H9 (cell line): ENCODE measurements around the gene STK35. TPM values are rescaled to one million over a fixed set of nuclear protein-coding genes. Genes with fewer than 3 reads are reported as not detected.

Experiments
- DNase-seq: peaks from one replicate; pipeline ENCODE4 v3.0.0-alpha.2; 2017
- H2AFZ ChIP-seq: one replicate; pipeline ENCODE4 v1.6.1; 2013; ENCODE audit warnings: mild to moderate bottlenecking, low read length, control low read depth, moderate library complexity
- H2AK5ac ChIP-seq: 2 replicates; pipeline ENCODE4 v1.6.1; 2013; ENCODE audit warnings: low read length, control low read depth, mixed read lengths; ENCODE audit not compliant: insufficient read length
- H2BK120ac ChIP-seq: one replicate; pipeline ENCODE4 v1.6.1; 2013; ENCODE audit warnings: low read depth, mild to moderate bottlenecking, low read length, control low read depth, inconsistent platforms; ENCODE audit not compliant: poor library complexity, severe bottlenecking
- H2BK12ac ChIP-seq: 2 replicates; pipeline ENCODE4 v1.6.1; 2013; ENCODE audit warnings: low read length, control low read depth, mixed read lengths, low read depth; ENCODE audit not compliant: insufficient read length
- H2BK15ac ChIP-seq: 2 replicates; pipeline ENCODE4 v1.6.1; 2013; ENCODE audit warnings: low read depth, low read length, control low read depth
- H2BK20ac ChIP-seq: one replicate; pipeline ENCODE4 v1.6.1; 2013; ENCODE audit warnings: low read depth, mild to moderate bottlenecking, low read length, control low read depth, inconsistent platforms; ENCODE audit not compliant: poor library complexity, severe bottlenecking
- H2BK5ac ChIP-seq: 2 replicates; pipeline ENCODE4 v1.6.1; 2013; ENCODE audit warnings: low read length, control low read depth, mixed read lengths; ENCODE audit not compliant: insufficient read length
- H3K14ac ChIP-seq: 2 replicates; pipeline ENCODE4 v1.6.1; 2013; ENCODE audit warnings: low read length, control low read depth; ENCODE audit not compliant: insufficient read depth
- H3K18ac ChIP-seq: 2 replicates; pipeline ENCODE4 v1.6.1; 2013; ENCODE audit warnings: low read depth, mild to moderate bottlenecking, mixed read lengths, low read length, control low read depth; ENCODE audit not compliant: insufficient read length
- H3K23ac ChIP-seq: 2 replicates; pipeline ENCODE4 v1.6.1; 2013; ENCODE audit warnings: low read length, control low read depth, mixed read lengths, low read depth; ENCODE audit not compliant: insufficient read length
- H3K23me2 ChIP-seq: 2 replicates; pipeline ENCODE4 v1.6.1; 2013; ENCODE audit warnings: low read depth, mild to moderate bottlenecking, mixed read lengths, low read length, control low read depth; ENCODE audit not compliant: insufficient read length, poor library complexity, severe bottlenecking
- H3K27ac ChIP-seq: 2 replicates; pipeline ENCODE4 v1.5.1; 2013; ENCODE audit warnings: low read length, control low read depth, mixed read lengths, low read depth; ENCODE audit not compliant: insufficient read length
- H3K27me3 ChIP-seq: 2 replicates; pipeline ENCODE4 v1.6.1; 2013; ENCODE audit warnings: low read length, control low read depth, inconsistent platforms; ENCODE audit not compliant: insufficient read depth
- H3K4ac ChIP-seq: 2 replicates; pipeline ENCODE4 v1.6.1; 2013; ENCODE audit warnings: low read depth, mild to moderate bottlenecking, control low read depth, inconsistent platforms, low read length, moderate library complexity
- H3K4me1 ChIP-seq: 2 replicates; pipeline ENCODE4 v1.6.1; 2013; ENCODE audit warnings: low read length, control low read depth, inconsistent platforms; ENCODE audit not compliant: insufficient read depth
- H3K4me2 ChIP-seq: 2 replicates; pipeline ENCODE4 v1.6.1; 2013; ENCODE audit warnings: low read length, control low read depth, mixed read lengths; ENCODE audit not compliant: insufficient read length, insufficient read depth
- H3K56ac ChIP-seq: 2 replicates; pipeline ENCODE4 v1.6.1; 2013; ENCODE audit warnings: low read depth, mild to moderate bottlenecking, mixed read lengths, low read length, control low read depth; ENCODE audit not compliant: insufficient read length
- H3K79me1 ChIP-seq: 2 replicates; pipeline ENCODE4 v1.6.1; 2013; ENCODE audit warnings: low read depth, mild to moderate bottlenecking, moderate library complexity, low read length, control low read depth, inconsistent platforms; ENCODE audit not compliant: insufficient read depth, poor library complexity, severe bottlenecking
- H3K79me2 ChIP-seq: 2 replicates; pipeline ENCODE4 v1.6.1; 2013; ENCODE audit warnings: low read length, control low read depth, inconsistent platforms; ENCODE audit not compliant: insufficient read depth
- H3K9ac ChIP-seq: 2 replicates; pipeline ENCODE4 v1.6.1; 2013; ENCODE audit warnings: low read length, control low read depth, mixed read lengths; ENCODE audit not compliant: insufficient read length; ENCODE audit errors: extremely low read depth
- H3K9me3 ChIP-seq: one replicate; pipeline ENCODE4 v1.6.1; 2013; ENCODE audit warnings: low read depth, low read length, inconsistent platforms; ENCODE audit not compliant: control insufficient read depth
- H3T11ph ChIP-seq: one replicate; pipeline ENCODE4 v1.6.1; 2013; ENCODE audit warnings: mild to moderate bottlenecking, low read length, control low read depth, inconsistent platforms
- H4K20me1 ChIP-seq: one replicate; pipeline ENCODE4 v1.6.1; 2013; ENCODE audit not compliant: control insufficient read depth, insufficient read length, insufficient read depth
- H4K5ac ChIP-seq: 2 replicates; pipeline ENCODE4 v1.6.1; 2013; ENCODE audit warnings: low read depth, mild to moderate bottlenecking, mixed read lengths, low read length, control low read depth; ENCODE audit not compliant: insufficient read length
- H4K8ac ChIP-seq: replicated peaks from 2 replicates; pipeline ENCODE4 v1.6.1; 2013; ENCODE audit warnings: low read length, control low read depth, mixed read lengths, low read depth; ENCODE audit not compliant: insufficient read length
- H4K91ac ChIP-seq: 2 replicates; pipeline ENCODE4 v1.6.1; 2013; ENCODE audit warnings: low read depth, mild to moderate bottlenecking, moderate library complexity, mixed read lengths, low read length, control low read depth; ENCODE audit not compliant: insufficient read length
- H3K27ac Mint-ChIP-seq, 3 experiments: 2 replicates in 2 of 3; 3 replicates in 1 of 3; pipeline ENCODE4 v1.8.0; 2020 to 2021; ENCODE audit warnings: mixed read lengths in 3 of 3, mild to moderate bottlenecking in 1 of 3, moderate library complexity in 1 of 3
- H3K27me3 Mint-ChIP-seq: 2 replicates; pipeline ENCODE4 v1.8.0; 2021; ENCODE audit warnings: low read depth, mild to moderate bottlenecking, moderate library complexity, mixed read lengths
- H3K36me3 Mint-ChIP-seq, 3 experiments: 2 replicates in 2 of 3; 3 replicates in 1 of 3; pipeline ENCODE4 v1.8.0; 2020 to 2021; ENCODE audit warnings: low read depth in 3 of 3, mixed read lengths in 3 of 3; ENCODE audit not compliant: insufficient read depth in 1 of 3
- H3K4me1 Mint-ChIP-seq, 2 experiments: 2 replicates each; pipeline ENCODE4 v1.8.0; 2020; ENCODE audit warnings: mixed read lengths in 2 of 2
- H3K4me3 Mint-ChIP-seq, 2 experiments: 2 replicates in 1 of 2; 3 replicates in 1 of 2; pipeline ENCODE4 v1.8.0; 2020 to 2021; ENCODE audit warnings: mild to moderate bottlenecking in 2 of 2, mixed read lengths in 2 of 2, moderate library complexity in 1 of 2
- H3K9me3 Mint-ChIP-seq, 2 experiments: 2 replicates in 1 of 2; 3 replicates in 1 of 2; pipeline ENCODE4 v1.8.0; 2020; ENCODE audit warnings: mild to moderate bottlenecking in 2 of 2, mixed read lengths in 2 of 2, moderate library complexity in 1 of 2
- CTCF ChIP-seq: fragments of 200-600 bp; sonication (generic); conservative IDR thresholded peaks from 3 replicates; pipeline ENCODE4 v1.8.0; 2021; ENCODE audit warnings: antibody characterized with exemption, mild to moderate bottlenecking
- WGBS: extraction: QIAGEN DNeasy Blood & Tissue Kit; methylation state at CpG from one replicate; pipeline ENCODE4 v1.1.7; 2013; ENCODE audit warnings: missing lambda C conversion rate, low lambda C conversion rate, mixed read lengths; ENCODE audit not compliant: insufficient read length; ENCODE audit errors: extremely low coverage; 5-methylcytosine and 5-hydroxymethylcytosine counted together
- total RNA-seq: library from RNA; stranded (reverse); gene quantifications from 2 replicates; pipeline ENCODE4 v1.2.1, GENCODE V29; 2021

STK35 gene
- total RNA-seq, 1 experiment from 2014 or later = 66.2 TPM

- Histone ChIP-seq H4K20me1 (no peaks in the 10 kb centered on the region), H3K4ac (no peak overlapping the region), H3K23me2 (no peaks in the 10 kb centered on the region), H3K27me3 (no peaks in the 10 kb centered on the region), H4K8ac (no peak overlapping the region), H3K27ac (no peak overlapping the region), H3K9me3 (no peaks in the 10 kb centered on the region), H2BK12ac (no peak overlapping the region), H3K4me2 (no peak overlapping the region), H3K79me1 (no peaks in the 10 kb centered on the region), H2BK20ac (no peak overlapping the region), H3K14ac (no peak overlapping the region), H3K23ac (no peak overlapping the region), H3K18ac (no peak overlapping the region), H2AK5ac (no peak overlapping the region), H2BK15ac (no peak overlapping the region), H2AFZ (no peak overlapping the region), H3K79me2 (no peaks in the 10 kb centered on the region), H4K5ac (no peak overlapping the region), H2BK5ac (no peak overlapping the region), H3K4me1 (no peaks in the 10 kb centered on the region), H4K91ac (no peak overlapping the region), H3K9ac (no peak overlapping the region), H3K56ac (no peak overlapping the region), H3T11ph (no peak overlapping the region), H2BK120ac (no peak overlapping the region)
- DNase-seq = no peak
- Mint-ChIP-seq H3K36me3 (no peaks in the 10 kb centered on the region), H3K27me3 (peaks cover 6% of the 10 kb centered on the region), H3K9me3 (no peaks in the 10 kb centered on the region), H3K27ac (no peak overlapping the region), H3K4me1 (no peaks in the 10 kb centered on the region), H3K4me3 (no peak overlapping the region)
- TF ChIP-seq CTCF = no peak
- WGBS = no CpG with 5 or more reads among the region's 2 CpGs
These were observed 78.3 kb downstream of the STK35 start for GRCh38 chr20:2179949-2180348.
